ENCODE data around the gene TNNT3. TPM values are rescaled to one million over a fixed set of nuclear protein-coding genes. Genes with fewer than 3 reads are reported as not detected.

The TNNT3 gene
- total RNA-seq, 2 experiments from 2014 or later: 2.1 TPM

- no peak overlapping the region for H3K4me3 Mint-ChIP-seq
- DNase-seq (peak; percentile 12), ATAC-seq (peak; percentile 64)
- ChIA-PET CTCF (no interaction called here), POLR2A (no interaction called here)
- no peaks in the 10 kb centered on the region for H3K9me3 Mint-ChIP-seq (ENCODE audit: low read depth)
- intact Hi-C loops (cut with DNase I, micrococcal nuclease): no loop called here
- H3K4me1 Mint-ChIP-seq: no peaks in the 10 kb centered on the region
- H3K27ac Mint-ChIP-seq: no peak overlapping the region
- no peaks in the 10 kb centered on the region for H3K27me3 Mint-ChIP-seq
- no peaks in the 10 kb centered on the region for H3K36me3 Mint-ChIP-seq (ENCODE audit: low read depth)
These were observed 34.2 kb downstream of the TNNT3 start for GRCh38 chr11:1953489-1954266.

GRCh38 chr11:1958367-1958766, 38.9 kb downstream of the TNNT3 start:
- POLR2A ChIA-PET: no interaction called here
- CTCF ChIA-PET: interaction anchor here (0.7 kb wide), 1 partner anchor 306 kb away, joined by 4 read pairs; no protein-coding TSS in a partner anchor

GRCh38 chr11:1959786-1960185, 40.3 kb downstream of the TNNT3 start:
- Mint-ChIP-seq H3K4me3 (no peak overlapping the region), H3K36me3 (ENCODE audit: low read depth) (no peaks in the 10 kb centered on the region), H3K27ac (no peak overlapping the region), H3K9me3 (ENCODE audit: low read depth) (no peaks in the 10 kb centered on the region), H3K4me1 (no peaks in the 10 kb centered on the region), H3K27me3 (no peaks in the 10 kb centered on the region)
- intact Hi-C loops (cut with DNase I, micrococcal nuclease): no loop called here
- DNase-seq (peak; percentile 1), ATAC-seq (no peak)
- ChIA-PET CTCF (no interaction called here), POLR2A (no interaction called here)

More at GRCh38 chr11:1958367-1958766, 38.9 kb downstream of the TNNT3 start:
- intact Hi-C loops (cut with DNase I, micrococcal nuclease): no loop called here
- Mint-ChIP-seq H3K27ac (no peak overlapping the region), H3K36me3 (ENCODE audit: low read depth) (no peaks in the 10 kb centered on the region), H3K4me1 (no peaks in the 10 kb centered on the region), H3K4me3 (no peak overlapping the region), H3K27me3 (no peaks in the 10 kb centered on the region), H3K9me3 (ENCODE audit: low read depth) (no peaks in the 10 kb centered on the region)
- DNase-seq (no peak), ATAC-seq (no peak)

GRCh38 chr11:1963864-1964263, 44.4 kb downstream of the TNNT3 start:
- DNase-seq: no peak
- H3K27ac Mint-ChIP-seq: no peak overlapping the region
- CTCF ChIA-PET: no interaction called here
- no peaks in the 10 kb centered on the region for H3K27me3 Mint-ChIP-seq
- no peaks in the 10 kb centered on the region for H3K9me3 Mint-ChIP-seq (ENCODE audit: low read depth)
- H3K4me3 Mint-ChIP-seq: no peak overlapping the region
- H3K36me3 Mint-ChIP-seq (ENCODE audit: low read depth): no peaks in the 10 kb centered on the region
- no peaks in the 10 kb centered on the region for H3K4me1 Mint-ChIP-seq
- ATAC-seq: no peak
- POLR2A ChIA-PET: no interaction called here
- intact Hi-C loops (cut with DNase I, micrococcal nuclease): no loop called here

GRCh38 chr11:1964348-1964747, 44.8 kb downstream of the TNNT3 start:
- ATAC-seq (no peak), DNase-seq (no peak)
- POLR2A ChIA-PET: no interaction called here
- intact Hi-C loops (cut with DNase I, micrococcal nuclease): no loop called here
- H3K4me3 Mint-ChIP-seq: no peak overlapping the region
- no peak overlapping the region for H3K27ac Mint-ChIP-seq
- H3K4me1 Mint-ChIP-seq: no peaks in the 10 kb centered on the region
- H3K27me3 Mint-ChIP-seq: no peaks in the 10 kb centered on the region
- CTCF ChIA-PET: no interaction called here
- no peaks in the 10 kb centered on the region for H3K36me3 Mint-ChIP-seq (ENCODE audit: low read depth)
- H3K9me3 Mint-ChIP-seq (ENCODE audit: low read depth): no peaks in the 10 kb centered on the region

GRCh38 chr11:1964955-1965354, 45.5 kb downstream of the TNNT3 start:
- Mint-ChIP-seq H3K36me3 (ENCODE audit: low read depth) (no peaks in the 10 kb centered on the region), H3K4me1 (no peaks in the 10 kb centered on the region), H3K27me3 (no peaks in the 10 kb centered on the region), H3K9me3 (ENCODE audit: low read depth) (no peaks in the 10 kb centered on the region), H3K4me3 (no peak overlapping the region), H3K27ac (no peak overlapping the region)
- POLR2A ChIA-PET: no interaction called here
- ATAC-seq: no peak
- intact Hi-C loops (cut with DNase I, micrococcal nuclease): no loop called here
- CTCF ChIA-PET: interaction anchor here (1.0 kb wide), 1 partner anchor 83 kb away, joined by 3 read pairs; no protein-coding TSS in a partner anchor
- DNase-seq: no peak

GRCh38 chr11:1966531-1966930, 47.0 kb downstream of the TNNT3 start:
- CTCF ChIA-PET: no interaction called here
- intact Hi-C loops (cut with DNase I, micrococcal nuclease): no loop called here

GRCh38 chr11:1967641-1968225, 48.2 kb downstream of the TNNT3 start:
- CTCF ChIA-PET: interaction anchor here (0.6 kb wide), 1 partner anchor 229 kb away, joined by 3 read pairs; no protein-coding TSS in a partner anchor
- ATAC-seq (no peak), DNase-seq (no peak)
- POLR2A ChIA-PET: interaction anchor here (0.6 kb wide), 1 partner anchor 117 kb away, joined by 4 read pairs; no protein-coding TSS in a partner anchor
- no peaks in the 10 kb centered on the region for H3K9me3 Mint-ChIP-seq (ENCODE audit: low read depth)
- intact Hi-C loops (cut with DNase I, micrococcal nuclease): no loop called here
- H3K4me3 Mint-ChIP-seq: no peak overlapping the region
- H3K4me1 Mint-ChIP-seq: no peaks in the 10 kb centered on the region
- no peak overlapping the region for H3K27ac Mint-ChIP-seq
- no peaks in the 10 kb centered on the region for H3K27me3 Mint-ChIP-seq
- no peaks in the 10 kb centered on the region for H3K36me3 Mint-ChIP-seq (ENCODE audit: low read depth)

More at GRCh38 chr11:1966531-1966930, 47.0 kb downstream of the TNNT3 start:
- Mint-ChIP-seq H3K4me1 (no peaks in the 10 kb centered on the region), H3K27ac (no peak overlapping the region), H3K36me3 (ENCODE audit: low read depth) (no peaks in the 10 kb centered on the region), H3K4me3 (no peak overlapping the region), H3K27me3 (no peaks in the 10 kb centered on the region), H3K9me3 (ENCODE audit: low read depth) (no peaks in the 10 kb centered on the region)
- ATAC-seq (no peak), DNase-seq (no peak)
- POLR2A ChIA-PET: no interaction called here

- DNase-seq (no peak), ATAC-seq (no peak)
- ChIA-PET CTCF (no interaction called here), POLR2A (interaction anchor here (0.6 kb wide), 1 partner anchor 118 kb away, joined by 4 read pairs; no protein-coding TSS in a partner anchor)
- no peak overlapping the region for H3K4me3 Mint-ChIP-seq
- H3K27ac Mint-ChIP-seq: no peak overlapping the region
- H3K27me3 Mint-ChIP-seq: no peaks in the 10 kb centered on the region
- intact Hi-C loops (cut with DNase I, micrococcal nuclease): no loop called here
- no peaks in the 10 kb centered on the region for H3K4me1 Mint-ChIP-seq
- no peaks in the 10 kb centered on the region for H3K9me3 Mint-ChIP-seq (ENCODE audit: low read depth)
- H3K36me3 Mint-ChIP-seq (ENCODE audit: low read depth): no peaks in the 10 kb centered on the region
These were observed 49.0 kb downstream of the TNNT3 start for GRCh38 chr11:1968454-1969002.

- Mint-ChIP-seq H3K9me3 (ENCODE audit: low read depth) (no peaks in the 10 kb centered on the region), H3K27ac (no peak overlapping the region), H3K36me3 (ENCODE audit: low read depth) (no peaks in the 10 kb centered on the region), H3K4me1 (no peaks in the 10 kb centered on the region), H3K27me3 (no peaks in the 10 kb centered on the region), H3K4me3 (no peak overlapping the region)
- ChIA-PET POLR2A (no interaction called here), CTCF (no interaction called here)
- intact Hi-C loops (cut with DNase I, micrococcal nuclease): no loop called here
- ATAC-seq (no peak), DNase-seq (no peak)
These were observed 49.5 kb downstream of the TNNT3 start for GRCh38 chr11:1969035-1969434.

GRCh38 chr11:1969776-1970175, 50.3 kb downstream of the TNNT3 start:
- no peak for ATAC-seq
- H3K27ac Mint-ChIP-seq: no peak overlapping the region
- CTCF ChIA-PET: no interaction called here

GRCh38 chr11:1970956-1971355, 51.5 kb downstream of the TNNT3 start:
- no peak overlapping the region for H3K4me3 Mint-ChIP-seq
- H3K27ac Mint-ChIP-seq: no peak overlapping the region
- no peaks in the 10 kb centered on the region for H3K27me3 Mint-ChIP-seq
- intact Hi-C loops (cut with DNase I, micrococcal nuclease): no loop called here
- H3K9me3 Mint-ChIP-seq (ENCODE audit: low read depth): no peaks in the 10 kb centered on the region
- CTCF ChIA-PET: interaction anchor here (0.7 kb wide), 1 partner anchor 32 kb away, joined by 3 read pairs; no protein-coding TSS in a partner anchor
- no peak for ATAC-seq
- POLR2A ChIA-PET: no interaction called here
- no peak for DNase-seq
- H3K36me3 Mint-ChIP-seq (ENCODE audit: low read depth): no peaks in the 10 kb centered on the region
- H3K4me1 Mint-ChIP-seq: no peaks in the 10 kb centered on the region

More at GRCh38 chr11:1969776-1970175, 50.3 kb downstream of the TNNT3 start:
- no peaks in the 10 kb centered on the region for H3K36me3 Mint-ChIP-seq (ENCODE audit: low read depth)
- intact Hi-C loops (cut with DNase I, micrococcal nuclease): no loop called here
- no peaks in the 10 kb centered on the region for H3K27me3 Mint-ChIP-seq
- no peak overlapping the region for H3K4me3 Mint-ChIP-seq
- no peaks in the 10 kb centered on the region for H3K4me1 Mint-ChIP-seq
- no peak for DNase-seq
- POLR2A ChIA-PET: no interaction called here
- H3K9me3 Mint-ChIP-seq (ENCODE audit: low read depth): no peaks in the 10 kb centered on the region

All from activated CD4-positive, alpha-beta T cell treated with anti-CD3 and anti-CD28 coated beads for 36 hours (primary cell).